Pons (tissue), 1 donor: ENCODE data around the gene P2RX6.
"Not testable (repeated sequence)": the region's sequence is repeated elsewhere in the genome, so short reads cannot be mapped to it uniquely, and the experiment has no call there.

Source experiments
- DNase-seq: peaks from one replicate; pipeline ENCODE4 v3.0.0-alpha.2; 2016; ENCODE audit warnings: low spot score

Gene P2RX6

GRCh38 chr22:20994128-20994901 is 20.6 kb upstream of the P2RX6 start:
- no peak for DNase-seq

DNA sequence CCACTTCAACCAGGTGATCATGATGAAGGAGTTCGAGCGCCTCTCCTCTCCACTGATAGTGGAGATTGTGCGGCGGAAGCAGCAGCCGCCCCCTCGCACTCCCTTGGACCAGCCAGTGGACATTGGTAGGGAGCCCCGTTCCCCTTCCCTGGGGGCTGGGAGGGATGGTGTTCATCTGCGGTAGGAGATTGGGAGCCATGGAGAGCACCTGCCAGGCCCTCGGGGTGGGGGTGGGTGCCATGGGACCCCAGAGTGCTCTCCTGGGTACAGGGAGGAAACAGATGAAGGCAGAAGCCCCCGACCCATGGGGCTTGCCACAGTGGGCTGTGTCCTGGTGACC is 20.1 kb upstream of the P2RX6 start:
- DNase-seq: no peak

GRCh38 chr22:20995329-20996030 is 19.5 kb upstream of the P2RX6 start:
- DNase-seq: no peak

- no peak for DNase-seq
Observed at GRCh38 chr22:20996031-20996410, 18.9 kb upstream of the P2RX6 start.

DNA sequence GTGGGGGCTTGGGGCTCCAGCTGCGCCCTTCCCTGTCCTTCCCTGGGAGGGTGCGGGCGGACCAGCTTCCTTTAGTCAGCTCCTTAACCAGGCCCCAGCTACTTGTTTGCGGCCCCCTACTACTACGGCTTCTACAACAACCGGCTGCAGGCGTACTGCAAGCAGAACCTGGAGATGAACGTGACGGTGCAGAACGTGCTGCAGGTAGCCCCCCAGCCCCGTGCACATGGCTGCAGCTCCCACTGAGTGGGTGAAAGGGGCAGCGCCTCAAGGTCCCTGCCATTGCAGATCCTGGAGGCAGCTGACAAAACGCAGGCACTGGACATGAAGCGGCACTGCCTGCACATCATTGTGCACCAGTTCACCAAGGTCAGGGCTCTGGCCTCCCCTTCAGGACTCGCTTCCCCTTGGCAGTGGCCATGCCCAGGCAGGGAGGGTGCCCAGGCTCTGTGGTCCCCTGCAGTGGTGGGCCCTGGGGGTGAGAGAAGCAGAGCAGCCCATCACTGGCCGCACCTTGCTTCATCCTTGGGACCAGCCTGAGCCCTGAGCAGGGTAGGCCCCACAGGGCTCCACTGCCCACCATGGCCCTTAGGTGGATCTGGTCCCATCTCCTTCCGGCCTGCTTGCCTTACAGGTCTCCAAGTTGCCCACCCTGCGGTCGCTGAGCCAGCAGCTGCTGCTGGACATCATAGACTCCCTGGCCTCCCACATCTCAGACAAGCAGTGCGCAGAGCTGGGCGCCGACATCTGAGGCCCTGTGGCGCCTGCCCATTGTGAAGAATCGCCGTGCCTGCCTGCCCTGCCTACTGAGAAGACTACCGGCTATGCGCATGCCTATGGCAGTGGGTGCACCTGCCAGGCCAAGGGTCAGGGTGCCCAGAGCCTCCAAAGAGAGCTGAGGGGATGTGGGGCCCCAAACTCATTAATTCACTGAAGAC is 18.1 kb upstream of the P2RX6 start:
- no peak for DNase-seq

GRCh38 chr22:20997536-20998257 is 17.3 kb upstream of the P2RX6 start:
- DNase-seq: no peak

GRCh38 chr22:20998411-20999336 is 16.3 kb upstream of the P2RX6 start:
- DNase-seq: no peak

GRCh38 chr22:20999350-21000206 is 15.4 kb upstream of the P2RX6 start:
- no peak for DNase-seq

DNA sequence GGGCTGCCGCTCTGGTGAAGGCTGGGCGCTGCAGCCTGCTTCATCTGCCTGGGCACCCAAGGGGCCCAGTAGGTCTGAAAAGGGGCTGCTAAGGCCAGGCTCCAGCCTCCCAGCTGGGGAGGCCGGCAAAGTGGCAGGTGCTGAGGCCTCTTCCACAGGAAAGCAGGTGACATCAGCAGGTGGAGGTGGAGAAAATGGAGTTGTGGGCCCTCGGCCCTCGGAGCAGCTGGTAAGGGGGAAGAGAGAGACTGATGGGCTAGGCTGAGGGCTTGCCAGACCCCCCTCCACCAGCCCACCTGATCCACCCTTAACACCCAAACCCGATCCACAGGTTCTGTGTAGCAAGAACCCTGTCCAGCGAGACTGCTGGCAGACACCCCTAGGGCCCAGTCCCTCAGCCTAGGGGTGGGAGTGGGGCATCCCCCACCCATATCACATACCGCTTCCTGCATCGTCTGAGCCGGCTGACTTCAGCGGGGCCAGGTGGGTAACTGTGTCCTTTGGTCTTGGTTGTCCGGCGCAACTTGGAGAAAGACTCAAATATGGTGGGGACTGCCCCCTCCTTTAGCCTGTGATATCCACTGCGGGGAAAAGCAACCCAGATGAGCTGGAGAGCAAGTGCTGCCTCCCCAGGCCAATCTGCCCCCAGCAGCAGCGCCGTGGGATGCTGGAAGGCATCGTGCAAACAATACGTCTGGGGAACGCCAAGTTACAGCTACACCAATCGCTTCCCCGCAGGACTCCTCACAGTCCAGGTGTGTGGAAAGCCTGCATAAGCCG is 14.6 kb upstream of the P2RX6 start:
- no peak for DNase-seq

- no peak for DNase-seq
Observed at GRCh38 chr22:21000987-21001600, 13.9 kb upstream of the P2RX6 start.

DNA sequence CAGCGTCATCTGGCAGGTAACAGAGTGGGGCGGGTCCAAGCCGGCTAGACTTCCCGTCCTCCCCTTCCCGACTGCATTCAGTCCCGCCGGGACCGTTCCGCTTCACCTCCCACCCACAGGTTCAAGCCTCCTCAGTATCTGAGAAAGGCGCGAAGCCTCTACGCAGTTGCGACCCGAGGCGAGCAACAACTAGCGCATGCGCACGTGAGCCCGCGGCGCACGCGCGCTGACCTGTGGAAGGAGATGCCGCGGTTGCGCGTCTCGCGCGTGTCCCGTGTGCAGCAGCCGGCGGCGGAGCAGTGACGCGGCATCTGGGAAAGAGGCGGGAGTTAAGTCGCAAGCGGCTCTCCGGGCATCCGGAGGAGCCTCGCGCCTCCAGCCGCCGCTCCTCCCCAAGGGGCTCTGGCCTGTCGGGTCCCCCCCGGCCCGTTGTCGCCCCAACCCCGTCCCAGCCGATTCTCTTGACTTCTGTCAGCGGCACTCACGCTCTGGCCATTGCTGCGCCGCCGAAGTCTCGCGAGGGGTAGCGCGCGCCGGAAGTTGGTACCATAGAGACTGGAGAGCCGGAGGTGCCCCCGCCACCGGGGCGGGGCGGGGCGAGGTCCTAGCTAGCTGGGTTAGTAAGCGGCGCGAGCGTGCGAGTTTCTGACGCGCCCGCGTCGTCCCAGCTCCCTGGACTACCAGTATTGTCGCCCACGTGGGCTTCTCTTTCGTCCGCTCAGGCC is 13.2 kb upstream of the P2RX6 start, which contains the start of gene THAP7:
Gene THAP7 (minus strand): TSS at position 518 of the 725 bp plus-strand sequence. CDS start 207 bp downstream, at position 311.
- DNase-seq: peak; percentile 93

GRCh38 chr22:21003782-21004181 is 11.2 kb upstream of the P2RX6 start:
- no peak for DNase-seq

DNA sequence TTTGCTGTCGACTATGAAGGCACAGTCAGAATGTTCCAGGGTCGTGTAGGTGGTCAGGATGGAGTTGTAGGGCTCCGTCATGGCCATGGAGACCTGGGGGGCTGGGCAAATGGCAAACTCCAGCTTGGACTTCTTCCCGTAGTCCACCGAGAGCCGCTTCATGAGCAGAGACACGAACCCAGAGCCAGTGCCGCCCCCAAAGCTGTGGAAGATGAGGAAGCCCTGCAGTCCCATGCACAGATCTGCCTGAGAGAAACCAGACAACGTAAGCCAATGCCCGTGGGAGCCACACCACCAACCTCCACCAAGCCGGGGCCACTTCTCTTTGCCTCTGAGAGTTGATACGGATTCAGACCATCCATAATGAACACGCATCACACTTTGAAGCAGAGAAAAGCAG is 5.8 kb upstream of the P2RX6 start:
- DNase-seq: not testable (repeated sequence)

DNA sequence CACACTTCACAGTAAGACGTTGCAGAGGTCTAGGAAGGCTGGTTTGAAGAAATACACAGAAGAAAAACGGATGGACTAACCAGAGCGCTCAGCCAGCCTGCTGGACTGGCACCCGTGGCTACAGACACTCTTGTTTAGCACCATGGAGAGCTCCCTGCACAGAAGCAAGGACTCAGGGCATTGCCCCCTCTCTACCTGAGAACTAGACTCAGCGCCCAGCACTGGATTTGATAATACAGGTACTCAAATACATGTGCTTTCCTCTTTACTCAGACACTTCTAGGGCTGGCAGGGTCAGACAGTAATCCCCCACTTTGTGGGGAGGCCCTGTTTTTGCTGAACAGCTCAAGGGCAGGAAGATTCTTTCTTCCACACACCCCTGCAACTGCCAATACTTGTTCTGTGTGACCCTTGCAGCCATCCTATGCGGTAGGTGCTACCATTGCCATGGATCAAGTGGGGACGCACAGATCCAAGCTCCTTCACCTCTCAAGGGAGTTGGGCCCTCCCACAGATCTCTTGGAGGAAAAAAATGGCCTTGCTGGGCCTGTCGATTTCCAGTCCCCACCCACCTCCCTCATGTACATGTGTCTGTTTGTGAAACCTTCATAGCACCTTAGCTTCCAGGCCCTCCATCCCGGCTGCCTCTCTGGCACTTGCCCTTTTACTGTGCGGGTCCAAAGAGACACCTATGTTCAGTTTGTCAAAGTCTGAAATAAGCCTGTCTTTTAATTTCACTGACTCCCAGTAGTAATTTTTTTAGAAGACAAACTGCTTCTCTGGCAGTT is 5.1 kb upstream of the P2RX6 start:
- DNase-seq: no peak

DNA sequence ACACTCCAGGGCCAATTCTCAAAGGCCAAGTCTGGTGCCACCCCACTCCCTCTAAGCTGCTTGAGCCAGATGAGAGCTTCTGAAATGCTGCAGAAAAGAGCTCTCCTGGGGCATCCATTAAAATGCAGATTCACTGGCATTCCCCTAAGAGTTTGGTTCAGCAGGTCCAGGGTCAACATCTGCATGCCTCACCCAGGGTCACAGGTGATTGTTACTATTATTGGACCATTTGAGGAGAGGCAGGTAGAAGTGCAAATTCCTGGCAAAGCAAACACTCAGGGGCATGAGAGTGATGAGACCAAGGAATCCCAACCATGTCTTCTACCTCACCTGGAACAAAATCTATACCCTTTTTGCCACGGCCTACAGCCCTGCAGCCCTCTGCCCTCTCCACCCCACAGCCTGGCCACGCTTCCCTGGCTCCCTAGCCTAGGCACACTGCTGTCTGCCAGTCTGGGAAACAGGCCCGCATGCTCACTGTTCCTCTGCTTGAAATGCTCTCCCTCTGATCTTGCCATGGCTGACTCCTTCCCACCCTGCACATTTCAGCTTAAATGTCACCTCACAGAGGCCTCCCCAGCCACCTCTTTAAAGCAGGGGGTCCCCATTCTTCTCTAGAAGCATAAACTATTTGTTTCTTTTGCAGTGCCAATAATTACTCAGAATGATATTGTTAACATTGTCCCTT is 4.4 kb upstream of the P2RX6 start:
- DNase-seq: no peak
